Prostate gland (tissue), 2 donors: Measurements from ENCODE around the gene FAM24B.

Experiments used
- CTCF ChIP-seq, 4 experiments: fragments of 200-600 bp in 2 of 4; fragments of 450-650 bp in 2 of 4; sonication (generic) in 2 of 4; IDR thresholded peaks; 1 replicate in 3 of 4; 2 replicates in 1 of 4; pipeline ENCODE4 v1.5.1; 2016 to 2019; ENCODE audit warnings: antibody characterized with exemption in 4 of 4, mild to moderate bottlenecking in 2 of 4, moderate library complexity in 2 of 4
- POLR2A ChIP-seq: fragments of 450-650 bp; IDR thresholded peaks from one replicate; pipeline ENCODE4 v1.6.1; 2016; ENCODE audit warnings: antibody characterized with exemption, mild to moderate bottlenecking
- POLR2AphosphoS5 ChIP-seq: sonication (generic); formaldehyde crosslinking; IDR thresholded peaks from one replicate; pipeline ENCODE4 v1.6.1; 2017; ENCODE audit warnings: antibody characterized with exemption

DNA sequence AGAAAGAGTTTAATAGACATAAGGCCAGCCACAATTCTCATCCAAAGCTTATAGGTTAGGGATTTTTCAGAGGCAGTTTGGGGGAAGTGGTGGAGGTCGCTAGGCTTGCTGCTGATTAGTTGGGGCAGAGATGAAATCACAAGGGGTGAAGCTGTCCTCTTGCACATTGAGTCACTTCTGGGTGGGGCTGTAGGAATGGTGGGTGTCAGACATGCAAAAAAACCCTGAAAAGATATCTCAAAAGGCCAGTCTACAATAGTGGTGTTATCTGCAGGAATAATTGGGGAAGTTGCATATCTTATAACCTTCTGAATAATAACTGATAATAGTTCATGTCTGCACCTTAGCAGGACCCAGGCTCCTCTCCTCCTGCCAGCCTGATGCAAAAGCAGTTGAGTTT, 2.1 kb downstream of the FAM24B start:
- TF ChIP-seq CTCF (IDR thresholded peaks at IDR 0.05) = no peak
- TF ChIP-seq POLR2A = no peak
- TF ChIP-seq POLR2AphosphoS5 = no peak
